IPS-20b (cell line): ENCODE results near the gene NDUFAF7.
"Not testable (repeated sequence)": the region's sequence is repeated elsewhere in the genome, so short reads cannot be mapped to it uniquely, and the experiment has no call there.

Source experiments
- H3K27ac ChIP-seq: one replicate; pipeline ENCODE4 v1.5.1; 2013; ENCODE audit warnings: low read length
- H3K27me3 ChIP-seq: 2 replicates; pipeline ENCODE4 v1.6.1; 2013; ENCODE audit warnings: mild to moderate bottlenecking, low read length, inconsistent platforms; ENCODE audit not compliant: insufficient read depth
- H3K36me3 ChIP-seq: 2 replicates; pipeline ENCODE4 v1.6.1; 2013; ENCODE audit warnings: low read depth, mild to moderate bottlenecking, inconsistent platforms, low read length, moderate library complexity; ENCODE audit not compliant: insufficient read depth
- H3K4me1 ChIP-seq: 2 replicates; pipeline ENCODE4 v1.6.1; 2013; ENCODE audit warnings: mild to moderate bottlenecking, control low read depth, inconsistent platforms, low read length, moderate library complexity; ENCODE audit not compliant: insufficient read depth
- H3K4me3 ChIP-seq: 2 replicates; pipeline ENCODE4 v1.5.1; 2013; ENCODE audit warnings: mild to moderate bottlenecking, low read length, inconsistent platforms
- H3K9ac ChIP-seq: 2 replicates; pipeline ENCODE4 v1.6.1; 2013; ENCODE audit warnings: low read depth, mild to moderate bottlenecking, inconsistent platforms, low read length, moderate library complexity
- H3K9me3 ChIP-seq: 2 replicates; pipeline ENCODE4 v1.6.1; 2013; ENCODE audit warnings: mild to moderate bottlenecking, low read depth, low read length, inconsistent platforms; ENCODE audit not compliant: insufficient read depth

NDUFAF7 gene

DNA sequence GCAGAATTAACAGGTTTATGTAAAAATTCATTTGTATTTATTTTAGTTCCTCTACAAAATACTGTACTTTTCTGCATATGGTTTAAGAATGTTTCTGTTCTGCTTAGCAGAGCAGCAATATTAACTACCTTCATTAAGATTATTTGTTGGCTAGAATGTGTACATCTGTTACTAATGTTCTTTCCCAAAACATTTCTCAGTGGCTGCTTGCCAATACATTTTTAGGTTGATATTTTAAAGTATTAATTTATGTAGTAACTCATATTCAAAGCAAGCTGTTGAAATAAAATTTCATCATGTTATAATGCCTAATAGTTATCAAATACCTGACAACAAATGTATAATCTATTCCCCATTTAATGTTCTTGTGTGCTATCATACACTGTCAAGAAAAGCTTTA, 52.9 kb downstream of the NDUFAF7 start:
- Histone ChIP-seq H3K4me3 (no peak overlapping the region), H3K27ac (no peak overlapping the region), H3K36me3 (peaks cover 82% of the 10 kb centered on the region), H3K27me3 (no peaks in the 10 kb centered on the region), H3K4me1 (no peaks in the 10 kb centered on the region), H3K9ac (no peak overlapping the region), H3K9me3 (no peaks in the 10 kb centered on the region)

DNA sequence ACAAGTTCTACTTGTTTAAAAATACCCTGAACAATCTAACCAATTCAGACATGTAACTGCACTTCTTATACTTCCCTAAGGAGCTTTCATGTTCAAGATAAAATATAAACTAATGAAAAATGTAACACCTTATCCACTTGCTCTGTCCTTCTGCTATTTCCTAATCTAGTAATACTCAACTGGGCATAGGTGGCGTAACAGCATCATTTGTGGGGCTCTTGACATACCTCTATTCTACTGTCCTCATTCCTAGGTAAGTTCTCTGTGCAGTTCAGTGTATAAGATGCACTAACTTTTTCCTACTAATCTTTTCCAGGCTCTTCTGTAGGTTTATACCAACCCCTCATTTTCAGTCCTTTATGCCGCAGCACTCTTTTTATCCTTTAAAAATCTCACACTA, 56.5 kb downstream of the NDUFAF7 start:
- H3K27ac ChIP-seq, result no peak overlapping the region
- H3K36me3 ChIP-seq, result peaks cover 70% of the 10 kb centered on the region
- no peaks in the 10 kb centered on the region for H3K4me1 ChIP-seq
- H3K27me3 ChIP-seq, result no peaks in the 10 kb centered on the region
- no peak overlapping the region for H3K9ac ChIP-seq
- no peak overlapping the region for H3K4me3 ChIP-seq
- H3K9me3 ChIP-seq, result no peaks in the 10 kb centered on the region

DNA sequence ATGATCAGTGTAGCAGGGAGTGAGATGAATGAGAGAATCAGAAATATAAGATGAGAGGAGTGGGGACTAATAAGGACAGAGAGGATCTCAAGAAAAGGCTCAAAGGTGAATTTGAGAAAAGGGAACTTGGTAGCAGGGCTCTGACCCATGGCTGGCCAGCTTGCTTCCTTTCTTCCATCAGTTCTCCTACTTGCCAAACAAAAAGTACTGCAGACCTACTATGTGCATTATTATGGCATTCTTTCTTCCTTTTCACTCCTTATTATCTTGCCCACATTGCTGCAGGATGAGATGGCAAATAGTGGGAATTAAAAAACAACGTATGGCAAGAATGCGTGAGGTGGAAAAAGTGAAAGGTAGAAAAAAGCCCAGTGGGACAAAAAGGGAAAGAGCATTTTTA, 60.2 kb downstream of the NDUFAF7 start:
- Histone ChIP-seq H3K36me3 (peaks cover 46% of the 10 kb centered on the region), H3K4me3 (no peak overlapping the region), H3K27me3 (no peaks in the 10 kb centered on the region), H3K27ac (no peak overlapping the region), H3K4me1 (no peaks in the 10 kb centered on the region), H3K9ac (no peak overlapping the region), H3K9me3 (no peaks in the 10 kb centered on the region)

DNA sequence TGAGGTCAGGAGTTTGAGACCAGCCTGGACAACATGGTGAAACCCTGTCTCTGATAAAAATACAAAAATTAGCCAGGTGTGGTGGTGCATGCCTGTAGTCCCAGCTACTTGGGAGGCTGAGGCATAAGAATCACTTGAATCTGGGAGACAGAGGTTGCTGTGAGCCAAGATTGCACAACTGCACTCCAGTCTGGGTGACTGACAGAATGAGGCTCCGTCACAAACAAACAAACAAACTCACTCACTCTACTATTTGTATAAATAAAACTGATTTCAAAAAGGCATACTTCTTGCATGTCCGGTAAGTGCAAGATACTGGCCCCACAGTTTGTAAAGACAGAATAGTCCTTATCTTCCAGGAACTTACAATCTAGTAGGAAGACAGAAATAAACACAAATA, 63.4 kb downstream of the NDUFAF7 start:
- H3K36me3 ChIP-seq, result peaks cover 25% of the 10 kb centered on the region
- not testable (repeated sequence) for H3K4me1 ChIP-seq, H3K27me3 ChIP-seq, H3K9ac ChIP-seq, H3K27ac ChIP-seq, H3K9me3 ChIP-seq, H3K4me3 ChIP-seq

DNA sequence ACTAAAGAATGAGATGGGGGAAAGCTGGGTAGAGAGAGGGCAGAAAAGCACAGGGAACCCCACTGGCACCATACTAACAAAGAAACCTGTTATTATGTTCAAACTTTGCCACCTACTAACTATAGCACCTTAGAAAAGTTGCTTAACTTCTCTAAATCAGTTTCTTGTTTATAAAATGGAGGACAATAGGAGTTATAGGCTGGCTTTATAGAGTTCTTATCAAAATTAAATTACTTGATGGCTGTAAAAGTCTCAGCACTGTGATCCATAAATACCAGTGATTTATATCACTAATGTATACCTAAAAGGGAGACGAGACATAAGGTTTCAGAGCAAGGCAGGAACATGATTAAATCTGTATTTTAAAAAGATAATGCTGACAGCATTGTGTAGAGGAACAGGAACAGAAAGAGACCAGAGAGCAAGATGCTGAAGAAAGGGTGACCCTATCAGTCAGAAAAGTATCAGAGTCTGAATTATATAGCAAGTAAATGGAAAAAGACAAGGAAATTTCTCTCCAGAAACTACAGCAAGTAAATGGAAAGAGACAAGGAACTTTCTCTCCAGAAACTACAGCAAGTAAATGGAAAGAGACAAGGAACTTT, 64.1 kb downstream of the NDUFAF7 start:
- Histone ChIP-seq H3K9ac (no peak overlapping the region), H3K4me1 (no peaks in the 10 kb centered on the region), H3K9me3 (no peaks in the 10 kb centered on the region), H3K4me3 (no peak overlapping the region), H3K27me3 (no peaks in the 10 kb centered on the region), H3K36me3 (peaks cover 22% of the 10 kb centered on the region), H3K27ac (no peak overlapping the region)

DNA sequence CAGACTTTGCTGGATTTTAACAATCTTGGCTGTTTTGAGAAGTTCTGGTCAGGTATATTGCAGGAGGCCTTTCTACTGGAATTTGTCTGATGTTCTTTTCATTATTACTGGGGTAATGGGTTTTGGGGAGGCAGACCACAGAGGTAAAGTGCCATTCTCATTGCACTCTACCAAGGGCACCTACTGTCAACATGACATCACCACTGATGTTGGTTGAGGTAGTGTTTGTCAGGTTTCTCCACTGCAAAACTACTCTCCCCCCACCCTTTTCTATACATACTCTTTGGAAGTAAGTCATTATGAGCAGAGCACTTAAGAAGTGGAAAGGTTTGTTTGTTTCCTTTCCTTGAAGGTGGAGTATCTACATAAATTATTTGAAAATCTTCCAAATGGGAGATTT, 66.2 kb downstream of the NDUFAF7 start:
- Histone ChIP-seq H3K27ac (no peak overlapping the region), H3K36me3 (peaks cover 5% of the 10 kb centered on the region; the same call in 1 of the 2 replicates), H3K9me3 (no peaks in the 10 kb centered on the region), H3K4me1 (no peaks in the 10 kb centered on the region), H3K4me3 (no peak overlapping the region), H3K27me3 (no peaks in the 10 kb centered on the region), H3K9ac (no peak overlapping the region)
